NB4 (cell line): Measurements from ENCODE around the gene AFF3.

ENCODE experiments used
- DNase-seq: peaks from one replicate; pipeline ENCODE4 v3.0.0; 2010; ENCODE audit warnings: low read depth
- H3K4me3 ChIP-seq: one replicate; pipeline ENCODE4 v1.5.1; 2011; ENCODE audit warnings: mild to moderate bottlenecking, low read depth, low read length, moderate library complexity
- CTCF ChIP-seq: IDR thresholded peaks from one replicate; pipeline ENCODE4 v1.5.1; 2012; ENCODE audit warnings: low read depth, low read length
- MAX ChIP-seq: IDR thresholded peaks from 2 replicates; pipeline ENCODE4 v1.6.1; 2011; ENCODE audit warnings: low read depth, low read length
- MYC ChIP-seq: IDR thresholded peaks from 2 replicates; pipeline ENCODE4 v1.6.1; 2011; ENCODE audit warnings: low read depth, low read length
- POLR2A ChIP-seq: IDR thresholded peaks from 2 replicates; pipeline ENCODE4 v1.6.1; 2011; ENCODE audit warnings: mild to moderate bottlenecking; ENCODE audit not compliant: insufficient read length; ENCODE audit errors: extremely low read depth

AFF3 gene

GRCh38 chr2:99831772-99832171 lies 310.6 kb downstream of the AFF3 start:
- H3K4me3 ChIP-seq = no peak overlapping the region
- TF ChIP-seq CTCF (no peak), MYC (no peak), POLR2A (no peak), MAX (no peak)
- DNase-seq = no peak

- DNase-seq = peak; percentile 74
- no peak for TF ChIP-seq MYC
- no peak for TF ChIP-seq MAX
- no peak for TF ChIP-seq CTCF
- no peak for TF ChIP-seq POLR2A
- H3K4me3 ChIP-seq = no peak overlapping the region
Measured at GRCh38 chr2:99827296-99827999, 314.9 kb downstream of the AFF3 start.

- no peak for TF ChIP-seq MYC
- no peak for TF ChIP-seq MAX
- TF ChIP-seq CTCF = no peak
- TF ChIP-seq POLR2A = no peak
- no peak overlapping the region for H3K4me3 ChIP-seq
- no peak for DNase-seq
Measured at GRCh38 chr2:99825630-99826029, 316.8 kb downstream of the AFF3 start.

- no peak for TF ChIP-seq POLR2A
- no peak for TF ChIP-seq MYC
- TF ChIP-seq MAX = no peak
- no peak for TF ChIP-seq CTCF
- H3K4me3 ChIP-seq = no peak overlapping the region
- no peak for DNase-seq
Measured at GRCh38 chr2:99824758-99825157, 317.6 kb downstream of the AFF3 start.

- no peak overlapping the region for H3K4me3 ChIP-seq
- TF ChIP-seq MYC = no peak
- TF ChIP-seq CTCF = no peak
- no peak for TF ChIP-seq MAX
- no peak for TF ChIP-seq POLR2A
- DNase-seq = no peak
Measured at GRCh38 chr2:99822474-99823207, 319.7 kb downstream of the AFF3 start.
